Measurements from ENCODE around the gene RAB33B.

RAB33B gene

GRCh38 chr4:139514382-139515059 lies 60.6 kb downstream of the RAB33B start:
- H3K4me3 ChIP-seq (ENCODE audit: control insufficient read depth, low read depth, low read length), result no peak overlapping the region
- no peak for DNase-seq (ENCODE audit: low read depth)
- no peak for TF ChIP-seq CTCF (IDR thresholded peaks at IDR 0.05; ENCODE audit: control insufficient read depth, insufficient read depth, low read depth, low read length, missing control alignments)

GRCh38 chr4:139515531-139515958 lies 61.6 kb downstream of the RAB33B start:
- TF ChIP-seq CTCF (IDR thresholded peaks at IDR 0.05; ENCODE audit: control insufficient read depth, insufficient read depth, low read depth, low read length, missing control alignments), result no peak
- DNase-seq (ENCODE audit: low read depth), result no peak
- no peak overlapping the region for H3K4me3 ChIP-seq (ENCODE audit: control insufficient read depth, low read depth, low read length)

DNA sequence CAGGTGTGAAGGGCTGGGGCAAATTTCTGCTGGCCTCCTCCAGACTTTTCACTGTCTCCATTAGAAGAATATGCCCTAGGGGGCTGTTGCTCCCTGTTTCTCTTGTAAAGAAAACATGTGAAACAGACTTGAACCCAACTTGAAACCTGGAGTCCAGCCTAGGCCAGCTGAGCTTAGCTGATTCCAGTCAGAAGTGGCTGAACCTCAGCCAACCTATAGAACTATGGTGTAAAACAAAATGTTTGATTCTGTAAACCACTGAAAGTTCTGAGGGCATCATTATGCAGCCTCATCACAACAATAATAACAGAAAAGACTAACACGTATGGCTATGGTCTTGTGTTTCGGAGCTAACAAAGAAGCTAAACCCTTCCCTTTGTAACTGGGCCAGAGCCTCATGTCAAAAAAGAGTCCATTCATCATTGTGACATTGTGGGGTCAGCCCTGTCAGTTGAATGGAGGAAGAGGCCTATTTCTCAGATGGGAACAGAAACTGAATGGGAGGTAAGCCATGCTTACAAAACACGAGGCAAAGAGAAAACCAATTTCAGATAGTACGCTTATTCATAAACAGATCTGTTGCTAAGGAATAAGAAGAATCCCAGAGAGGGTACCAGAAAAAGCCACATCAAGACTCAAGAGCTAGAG lies 68.0 kb downstream of the RAB33B start:
- DNase-seq (ENCODE audit: low read depth), result no peak
- H3K4me3 ChIP-seq (ENCODE audit: control insufficient read depth, low read depth, low read length), result no peak overlapping the region
- TF ChIP-seq CTCF (IDR thresholded peaks at IDR 0.05; ENCODE audit: control insufficient read depth, insufficient read depth, low read depth, low read length, missing control alignments), result no peak

- no peak overlapping the region for H3K4me3 ChIP-seq (ENCODE audit: control insufficient read depth, low read depth, low read length)
- TF ChIP-seq CTCF (IDR thresholded peaks at IDR 0.05; ENCODE audit: control insufficient read depth, insufficient read depth, low read depth, low read length, missing control alignments), result no peak
- no peak for DNase-seq (ENCODE audit: low read depth)
These were observed 68.5 kb downstream of the RAB33B start for GRCh38 chr4:139522457-139522856.

DNA sequence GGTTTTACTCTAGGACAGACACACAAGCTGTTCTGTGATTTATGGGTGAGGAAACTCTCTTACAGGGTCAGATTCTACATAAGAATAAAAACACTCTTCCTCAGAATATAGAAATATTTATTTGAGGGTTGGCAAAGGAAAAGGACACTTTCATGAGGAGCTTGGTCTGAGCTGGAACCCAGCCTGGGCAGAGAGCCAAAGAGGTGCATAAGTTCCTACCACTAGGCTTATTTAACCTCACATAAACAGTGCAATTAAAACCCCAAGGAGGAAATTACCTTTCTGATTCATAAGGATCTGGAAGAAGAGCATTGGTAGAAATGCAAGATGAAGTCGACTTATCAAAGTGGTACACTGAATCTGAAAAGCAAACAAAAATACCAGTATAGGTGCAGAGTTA lies 69.2 kb downstream of the RAB33B start:
- no peak for DNase-seq (ENCODE audit: low read depth)
- no peak overlapping the region for H3K4me3 ChIP-seq (ENCODE audit: control insufficient read depth, low read depth, low read length)
- no peak for TF ChIP-seq CTCF (IDR thresholded peaks at IDR 0.05; ENCODE audit: control insufficient read depth, insufficient read depth, low read depth, low read length, missing control alignments)

DNA sequence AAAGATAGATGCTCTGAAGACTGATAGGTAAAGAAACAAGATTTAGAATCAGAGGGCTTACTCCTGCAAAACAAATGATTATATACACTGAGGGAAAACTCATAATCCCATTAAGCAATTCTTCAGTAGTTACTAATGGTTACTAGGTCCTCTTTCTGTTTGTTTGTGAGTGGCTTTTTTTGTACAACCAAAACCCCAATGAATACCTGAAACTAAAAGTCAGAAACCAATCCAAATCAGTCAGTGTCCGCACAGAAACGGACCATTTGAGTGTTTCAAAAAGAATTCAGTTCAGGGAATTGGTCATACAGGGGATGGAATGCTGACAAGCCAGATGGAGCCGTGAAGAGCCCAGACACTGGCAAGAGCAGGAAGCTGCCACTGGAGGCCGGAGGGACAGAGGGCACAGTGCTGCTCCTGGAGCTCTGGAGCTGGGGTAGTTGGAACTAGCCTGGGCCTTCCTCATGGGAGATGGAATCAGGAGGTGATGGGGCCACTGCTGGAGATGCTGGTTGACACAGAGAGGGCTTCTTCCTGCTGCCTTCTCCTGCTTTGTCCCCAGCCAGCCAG lies 70.2 kb downstream of the RAB33B start:
- H3K4me3 ChIP-seq (ENCODE audit: control insufficient read depth, low read depth, low read length), result no peak overlapping the region
- TF ChIP-seq CTCF (IDR thresholded peaks at IDR 0.05; ENCODE audit: control insufficient read depth, insufficient read depth, low read depth, low read length, missing control alignments), result no peak
- no peak for DNase-seq (ENCODE audit: low read depth)

Data from AG09309 (cell line).